Karpas-422 (cell line): ENCODE results near the gene NKD1. TPM values are rescaled to one million over a fixed set of nuclear protein-coding genes. Genes with fewer than 3 reads are reported as not detected.

Source experiments
- DNase-seq: peaks from one replicate; pipeline ENCODE4 v3.0.0-alpha.2; 2015
- H2AFZ ChIP-seq: fragments of 200-600 bp; sonication (generic); 2 replicates; pipeline ENCODE4 v1.6.1; 2014; ENCODE audit warnings: antibody characterized with exemption, low read length, mixed read lengths
- H3K27ac ChIP-seq: fragments of 200-600 bp; sonication (generic); 2 replicates; pipeline ENCODE4 v1.5.1; 2014; ENCODE audit warnings: mild to moderate bottlenecking, low read length, moderate library complexity
- H3K27me3 ChIP-seq: fragments of 200-600 bp; sonication (generic); 2 replicates; pipeline ENCODE4 v1.6.1; 2014; ENCODE audit warnings: low read length, mixed read lengths
- H3K36me3 ChIP-seq: fragments of 200-600 bp; sonication (generic); 2 replicates; pipeline ENCODE4 v1.6.1; 2014; ENCODE audit warnings: low read length, mixed read lengths; ENCODE audit not compliant: insufficient read depth
- H3K4me1 ChIP-seq: fragments of 200-600 bp; sonication (generic); 2 replicates; pipeline ENCODE4 v1.6.1; 2014; ENCODE audit warnings: mild to moderate bottlenecking, low read length, mixed read lengths
- H3K4me2 ChIP-seq: fragments of 200-600 bp; sonication (generic); 2 replicates; pipeline ENCODE4 v1.6.1; 2014; ENCODE audit warnings: low read length, low read depth, mild to moderate bottlenecking; ENCODE audit not compliant: poor library complexity, severe bottlenecking
- H3K4me3 ChIP-seq: fragments of 200-600 bp; sonication (generic); 2 replicates; pipeline ENCODE4 v1.5.1; 2014; ENCODE audit warnings: mild to moderate bottlenecking, antibody characterized with exemption, low read length, mixed read lengths
- H3K79me2 ChIP-seq: fragments of 200-600 bp; sonication (generic); 2 replicates; pipeline ENCODE4 v1.6.1; 2014; ENCODE audit warnings: mild to moderate bottlenecking, low read length, mixed read lengths
- H3K9ac ChIP-seq: fragments of 200-600 bp; sonication (generic); 2 replicates; pipeline ENCODE4 v1.6.0; 2014; ENCODE audit warnings: low read length
- H3K9me2 ChIP-seq: fragments of 200-600 bp; sonication (generic), shearing (Covaris generic); replicated peaks from 2 replicates; pipeline ENCODE4 v1.6.0; 2014; ENCODE audit warnings: mild to moderate bottlenecking, low read length, moderate library complexity; ENCODE audit not compliant: insufficient read depth
- H3K9me3 ChIP-seq: fragments of 300-700, 200-600 bp; sonication (generic); 2 replicates; pipeline ENCODE4 v1.6.1; 2014; ENCODE audit warnings: low read length, mixed read lengths
- H4K20me1 ChIP-seq: fragments of 200-600 bp; sonication (generic); 2 replicates; pipeline ENCODE4 v1.6.1; 2014; ENCODE audit warnings: mild to moderate bottlenecking, antibody characterized with exemption, low read length, low read depth; ENCODE audit not compliant: insufficient read depth
- total RNA-seq: library from RNA; depleted of rRNA; stranded (reverse); fragments of >200 nt; shearing (Covaris generic); gene quantifications from 2 replicates; pipeline ENCODE4 v1.2.3, GENCODE V29; 2014; ENCODE audit warnings: low replicate concordance

NKD1 gene
- total RNA-seq, 1 experiment from 2014 or later: not detected

GRCh38 chr16:50547340-50548124, 664 bp upstream of the NKD1 start:
- H2AFZ ChIP-seq: no peak overlapping the region
- no peak overlapping the region for H3K9ac ChIP-seq
- no peaks in the 10 kb centered on the region for H3K36me3 ChIP-seq
- H3K79me2 ChIP-seq: no peaks in the 10 kb centered on the region
- no peaks in the 10 kb centered on the region for H3K9me3 ChIP-seq
- no peak overlapping the region for H3K4me3 ChIP-seq
- H4K20me1 ChIP-seq: no peaks in the 10 kb centered on the region
- H3K4me1 ChIP-seq: no peaks in the 10 kb centered on the region
- no peak overlapping the region for H3K4me2 ChIP-seq
- no peaks in the 10 kb centered on the region for H3K27me3 ChIP-seq
- no peak for DNase-seq
- H3K9me2 ChIP-seq: no peaks in the 10 kb centered on the region
- H3K27ac ChIP-seq: no peak overlapping the region

GRCh38 chr16:50548909-50549560, 839 bp downstream of the NKD1 start:
- DNase-seq: no peak
- H2AFZ ChIP-seq: no peak overlapping the region
- no peaks in the 10 kb centered on the region for H3K9me3 ChIP-seq
- no peak overlapping the region for H3K27ac ChIP-seq
- no peaks in the 10 kb centered on the region for H3K4me1 ChIP-seq
- H3K27me3 ChIP-seq: no peaks in the 10 kb centered on the region
- H4K20me1 ChIP-seq: no peaks in the 10 kb centered on the region
- H3K36me3 ChIP-seq: no peaks in the 10 kb centered on the region
- no peaks in the 10 kb centered on the region for H3K79me2 ChIP-seq
- no peak overlapping the region for H3K4me2 ChIP-seq
- no peak overlapping the region for H3K9ac ChIP-seq
- no peak overlapping the region for H3K4me3 ChIP-seq
- no peaks in the 10 kb centered on the region for H3K9me2 ChIP-seq

GRCh38 chr16:50549561-50549915, 1.3 kb downstream of the NKD1 start:
- no peaks in the 10 kb centered on the region for H3K79me2 ChIP-seq
- no peak overlapping the region for H2AFZ ChIP-seq
- H3K4me1 ChIP-seq: no peaks in the 10 kb centered on the region
- no peaks in the 10 kb centered on the region for H3K9me2 ChIP-seq
- no peaks in the 10 kb centered on the region for H4K20me1 ChIP-seq
- H3K9ac ChIP-seq: no peak overlapping the region
- no peaks in the 10 kb centered on the region for H3K36me3 ChIP-seq
- no peak for DNase-seq
- no peak overlapping the region for H3K4me2 ChIP-seq
- no peak overlapping the region for H3K4me3 ChIP-seq
- H3K27me3 ChIP-seq: no peaks in the 10 kb centered on the region
- H3K9me3 ChIP-seq: no peaks in the 10 kb centered on the region
- no peak overlapping the region for H3K27ac ChIP-seq

GRCh38 chr16:50550035-50550434, 1.8 kb downstream of the NKD1 start:
- DNase-seq: no peak
- no peaks in the 10 kb centered on the region for H3K9me3 ChIP-seq
- H2AFZ ChIP-seq: no peak overlapping the region
- no peaks in the 10 kb centered on the region for H3K79me2 ChIP-seq
- H4K20me1 ChIP-seq: no peaks in the 10 kb centered on the region
- H3K9me2 ChIP-seq: no peaks in the 10 kb centered on the region
- no peak overlapping the region for H3K27ac ChIP-seq
- H3K4me3 ChIP-seq: no peak overlapping the region
- H3K4me2 ChIP-seq: no peak overlapping the region
- H3K36me3 ChIP-seq: no peaks in the 10 kb centered on the region
- no peak overlapping the region for H3K9ac ChIP-seq
- no peaks in the 10 kb centered on the region for H3K27me3 ChIP-seq
- H3K4me1 ChIP-seq: no peaks in the 10 kb centered on the region

- no peaks in the 10 kb centered on the region for H4K20me1 ChIP-seq
- no peak overlapping the region for H2AFZ ChIP-seq
- no peaks in the 10 kb centered on the region for H3K36me3 ChIP-seq
- H3K4me1 ChIP-seq: no peaks in the 10 kb centered on the region
- no peak overlapping the region for H3K9ac ChIP-seq
- H3K9me3 ChIP-seq: no peaks in the 10 kb centered on the region
- no peak for DNase-seq
- no peaks in the 10 kb centered on the region for H3K79me2 ChIP-seq
- H3K27me3 ChIP-seq: no peaks in the 10 kb centered on the region
- H3K9me2 ChIP-seq: no peaks in the 10 kb centered on the region
- no peak overlapping the region for H3K4me3 ChIP-seq
- H3K27ac ChIP-seq: no peak overlapping the region
- H3K4me2 ChIP-seq: no peak overlapping the region
Observed at GRCh38 chr16:50550866-50551641, 2.9 kb downstream of the NKD1 start.

GRCh38 chr16:50552476-50553101, 4.4 kb downstream of the NKD1 start:
- no peak overlapping the region for H3K4me3 ChIP-seq
- H2AFZ ChIP-seq: no peak overlapping the region
- no peaks in the 10 kb centered on the region for H4K20me1 ChIP-seq
- no peaks in the 10 kb centered on the region for H3K4me1 ChIP-seq
- no peak overlapping the region for H3K9ac ChIP-seq
- no peak overlapping the region for H3K4me2 ChIP-seq
- no peak overlapping the region for H3K27ac ChIP-seq
- no peak for DNase-seq
- no peaks in the 10 kb centered on the region for H3K9me2 ChIP-seq
- H3K79me2 ChIP-seq: no peaks in the 10 kb centered on the region
- no peaks in the 10 kb centered on the region for H3K36me3 ChIP-seq
- no peaks in the 10 kb centered on the region for H3K9me3 ChIP-seq
- no peaks in the 10 kb centered on the region for H3K27me3 ChIP-seq

GRCh38 chr16:50553182-50553710, 5.0 kb downstream of the NKD1 start:
- Histone ChIP-seq H3K4me2 (no peak overlapping the region), H3K27me3 (no peaks in the 10 kb centered on the region), H3K79me2 (no peaks in the 10 kb centered on the region), H3K9me2 (no peaks in the 10 kb centered on the region), H4K20me1 (no peaks in the 10 kb centered on the region), H3K36me3 (no peaks in the 10 kb centered on the region), H2AFZ (no peak overlapping the region), H3K9ac (no peak overlapping the region), H3K9me3 (no peaks in the 10 kb centered on the region), H3K4me1 (no peaks in the 10 kb centered on the region), H3K27ac (no peak overlapping the region), H3K4me3 (no peak overlapping the region)
- DNase-seq: no peak
